G401.6 (cell line): ENCODE results near the gene AQP9.

ENCODE experiments used
- FAIRE-seq: peaks from 2 replicates; lab custom pipeline; 2012; peaks lifted over from hg19 to GRCh38; lab: Jason Lieb, UNC

The AQP9 gene

DNA sequence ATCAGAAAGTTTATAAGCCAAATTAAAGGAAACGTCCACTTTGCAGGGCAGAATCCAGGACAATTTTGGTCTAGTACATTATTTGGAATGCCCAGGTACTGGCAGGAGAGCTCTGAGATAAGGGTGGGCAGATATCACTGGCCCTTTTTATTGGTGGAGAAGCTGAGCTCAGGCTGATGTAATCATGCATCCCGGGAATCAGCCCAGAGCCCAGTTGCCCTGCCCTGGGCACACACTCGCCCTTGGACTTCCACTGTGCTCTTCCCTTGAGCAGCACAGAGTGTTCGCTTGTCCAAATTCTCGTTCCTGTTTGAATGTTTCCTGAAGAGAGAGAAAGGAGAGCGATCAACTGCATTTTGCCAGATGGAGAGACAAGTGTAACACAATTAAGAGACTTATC lies 3.7 kb downstream of the AQP9 start:
- no peak for FAIRE-seq

DNA sequence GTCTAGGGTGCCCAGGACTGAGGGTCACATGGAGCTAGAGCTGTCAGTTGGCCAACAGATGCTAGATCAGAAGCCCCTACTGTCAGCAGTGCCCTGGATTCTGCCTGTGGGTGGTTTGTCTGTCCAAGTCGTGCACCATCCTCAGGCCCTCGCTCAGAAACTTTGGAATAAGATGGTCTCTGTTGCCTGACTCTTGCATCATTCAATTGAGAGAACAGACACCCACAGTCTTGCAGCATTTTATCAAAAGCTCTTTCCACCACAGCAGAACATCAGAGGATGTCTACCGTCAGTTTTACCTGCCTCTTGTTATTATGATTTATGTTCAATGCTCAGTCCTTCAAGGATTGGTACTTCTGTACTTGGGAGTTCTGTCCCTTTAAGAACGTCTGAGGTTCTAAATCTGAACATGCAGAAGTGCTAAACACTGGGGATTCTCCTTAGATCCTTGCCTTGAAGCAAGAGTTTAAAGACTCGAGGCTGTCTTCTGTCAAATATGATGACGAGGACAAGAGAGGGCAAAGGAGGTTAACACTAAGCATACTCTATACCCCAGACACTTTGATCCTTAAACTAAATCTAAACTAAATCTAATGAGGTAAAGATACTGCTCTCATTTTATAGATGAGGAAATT lies 4.8 kb downstream of the AQP9 start:
- no peak for FAIRE-seq

DNA sequence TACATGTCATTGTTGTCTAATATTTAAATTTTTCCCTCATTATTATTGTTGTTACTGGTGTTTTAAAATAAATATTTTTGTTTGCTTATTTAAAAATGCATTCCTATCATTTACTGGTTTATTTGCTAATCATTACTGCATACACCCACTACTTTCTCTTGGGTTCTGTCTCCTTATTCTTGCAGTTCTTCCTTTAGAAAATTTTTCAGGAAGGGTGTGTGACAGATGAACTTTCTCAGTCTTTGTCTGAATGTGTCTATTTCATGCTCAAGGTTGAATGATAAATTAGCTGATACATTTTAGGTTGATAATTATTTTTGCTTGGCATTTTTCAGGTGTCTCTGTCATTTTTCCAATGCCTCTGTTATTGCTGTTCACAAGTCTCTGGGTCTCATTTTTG lies 7.4 kb downstream of the AQP9 start:
- FAIRE-seq, result no peak

- FAIRE-seq, result no peak
Measured at GRCh38 chr15:58146211-58146610, 8.0 kb downstream of the AQP9 start.

DNA sequence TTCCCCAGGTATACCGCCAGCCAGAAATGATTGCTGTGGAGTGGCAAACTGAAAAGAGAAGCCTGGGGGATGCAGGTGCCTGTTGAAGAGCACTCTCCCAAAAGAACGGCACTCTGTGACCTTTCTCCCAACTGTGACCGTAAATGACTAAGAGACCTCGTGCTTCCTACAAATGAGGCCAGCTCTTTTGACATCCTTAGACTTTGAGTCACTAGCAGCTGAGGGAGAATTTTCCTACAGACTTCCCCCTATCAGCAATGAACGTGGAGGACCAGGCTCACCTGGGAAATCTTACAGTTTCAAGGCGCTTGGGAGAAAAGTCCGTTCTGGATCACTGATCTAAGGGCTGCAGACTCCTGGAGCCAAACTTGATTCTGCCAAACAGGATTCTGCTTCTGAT lies 8.6 kb downstream of the AQP9 start:
- no peak for FAIRE-seq

DNA sequence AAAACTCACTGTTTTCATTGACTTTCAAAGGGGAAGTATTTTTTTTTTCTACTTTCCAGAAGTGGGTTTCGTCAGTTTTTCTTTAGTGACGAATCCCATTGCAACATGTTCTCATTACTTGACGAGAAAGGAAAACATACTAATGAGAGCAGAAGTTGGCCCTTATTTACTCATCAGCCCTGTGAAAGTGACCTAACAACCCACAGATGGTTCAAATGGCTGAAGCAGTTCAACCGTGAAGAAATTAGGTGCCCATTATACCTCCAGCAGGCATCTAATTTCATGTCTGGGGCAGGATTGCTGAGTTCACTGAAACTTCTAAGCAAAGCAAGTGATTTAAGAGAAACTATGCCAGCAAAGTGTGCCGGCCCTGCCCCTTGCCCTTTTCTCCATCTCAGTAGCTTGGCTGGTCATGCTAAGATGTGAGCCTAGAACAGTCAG lies 9.0 kb downstream of the AQP9 start:
- no peak for FAIRE-seq

- no peak for FAIRE-seq
Measured at GRCh38 chr15:58148120-58148519, 9.9 kb downstream of the AQP9 start.

DNA sequence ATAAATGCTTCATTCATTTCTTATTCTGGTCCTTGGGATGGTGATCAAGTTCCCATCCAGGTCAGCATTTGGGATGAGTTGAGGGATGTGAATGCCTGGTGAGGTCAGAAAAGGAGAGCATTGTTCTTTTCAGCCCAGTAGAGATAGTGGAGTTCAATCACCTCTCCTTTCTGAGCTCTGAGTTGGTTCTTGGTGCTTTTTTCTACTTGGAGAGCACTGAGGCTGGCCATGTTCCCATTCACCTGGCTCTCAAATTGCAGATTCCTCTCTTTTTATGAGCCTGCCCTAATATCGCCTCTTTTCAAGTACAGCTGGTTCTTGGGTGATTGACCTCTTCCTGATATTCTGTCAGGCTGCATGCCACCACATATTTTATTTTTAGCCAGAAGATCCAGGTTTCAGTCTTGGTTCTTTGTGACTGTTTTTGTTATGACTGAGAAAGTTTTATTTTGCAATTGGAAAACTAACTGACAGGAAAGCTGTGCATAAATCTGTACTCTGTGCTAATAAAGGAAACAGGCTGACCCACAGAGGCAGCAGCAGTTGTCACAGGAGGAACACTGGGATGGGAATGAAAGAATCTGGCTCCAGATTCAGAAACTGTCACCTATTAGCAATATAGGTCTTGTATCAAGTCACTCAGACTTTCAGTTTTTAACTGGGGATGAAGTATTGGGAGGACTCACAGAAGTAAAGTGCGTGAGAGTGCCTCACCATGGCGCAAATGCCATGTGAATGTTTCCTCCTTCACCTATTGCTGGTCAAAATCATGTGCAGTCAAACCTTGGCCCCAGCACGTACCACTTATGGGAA lies 10.7 kb downstream of the AQP9 start:
- FAIRE-seq, result no peak

- no peak for FAIRE-seq
Measured at GRCh38 chr15:58154769-58155168, 16.6 kb downstream of the AQP9 start.

DNA sequence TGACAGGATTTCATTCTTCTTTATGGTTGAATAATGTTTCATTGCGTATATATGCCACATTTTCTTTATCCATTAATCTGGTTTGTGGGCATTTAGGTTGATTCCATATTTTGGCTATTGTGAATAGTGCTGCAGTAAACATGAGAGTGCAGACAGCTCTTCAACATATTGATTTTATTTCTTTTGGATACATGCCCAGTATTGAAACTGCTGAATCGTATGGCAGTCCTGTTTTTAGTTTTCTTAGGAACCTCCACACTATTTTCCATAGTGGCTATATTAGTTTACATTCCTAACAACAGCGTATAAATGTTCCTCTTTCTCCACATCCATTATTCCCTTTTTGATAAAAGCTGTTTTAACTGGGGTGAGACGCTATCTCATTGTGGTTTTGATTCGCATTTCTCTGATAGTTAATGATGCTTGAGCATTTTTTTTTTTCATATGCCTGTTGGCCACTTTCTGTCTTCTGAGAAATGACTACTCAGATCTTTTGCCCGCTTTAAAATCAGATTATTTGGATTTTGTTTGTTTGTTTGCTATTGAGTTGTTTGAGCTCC lies 21.7 kb downstream of the AQP9 start:
- no peak for FAIRE-seq

DNA sequence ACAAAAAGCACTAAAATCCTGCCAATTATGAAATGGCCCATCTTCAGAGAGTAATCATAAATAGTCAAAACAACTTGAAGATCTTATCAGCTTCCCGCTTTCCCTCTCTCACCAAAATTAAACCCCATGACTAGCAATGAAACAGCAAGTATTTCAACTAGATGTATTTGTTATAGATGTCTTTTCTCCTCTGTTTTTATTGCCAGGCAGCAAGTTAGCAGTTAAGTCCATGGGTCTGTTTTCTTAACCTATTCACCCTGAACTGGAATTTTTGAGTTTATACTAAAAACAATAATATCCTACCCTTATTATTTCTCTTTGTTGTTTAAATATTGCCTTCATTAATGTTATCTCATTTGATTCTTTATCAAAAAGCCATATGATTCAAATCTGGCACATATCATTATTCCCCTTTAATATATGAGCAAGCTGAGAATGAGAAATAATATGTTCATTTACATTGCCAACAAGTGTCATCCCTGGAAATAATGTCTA lies 23.3 kb downstream of the AQP9 start:
- no peak for FAIRE-seq

DNA sequence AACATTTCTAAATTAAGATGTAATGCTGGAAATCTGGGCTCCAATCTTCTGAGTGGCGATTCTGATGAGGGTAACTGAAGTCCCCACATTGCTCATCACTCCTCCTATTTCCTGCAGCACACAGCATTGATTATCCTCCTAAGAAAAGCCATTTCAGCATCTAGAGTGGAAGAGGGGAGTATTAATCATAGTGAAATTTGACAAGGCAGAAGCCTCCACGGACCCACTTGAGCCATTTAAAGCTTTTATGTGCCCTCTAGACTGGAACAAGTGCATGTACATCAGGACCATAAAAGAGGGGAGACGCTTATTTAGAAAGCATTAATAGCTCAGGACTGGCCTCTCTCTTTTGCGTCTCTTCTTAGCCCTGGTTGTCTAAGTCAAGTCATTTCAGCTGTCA lies 25.8 kb downstream of the AQP9 start:
- no peak for FAIRE-seq

DNA sequence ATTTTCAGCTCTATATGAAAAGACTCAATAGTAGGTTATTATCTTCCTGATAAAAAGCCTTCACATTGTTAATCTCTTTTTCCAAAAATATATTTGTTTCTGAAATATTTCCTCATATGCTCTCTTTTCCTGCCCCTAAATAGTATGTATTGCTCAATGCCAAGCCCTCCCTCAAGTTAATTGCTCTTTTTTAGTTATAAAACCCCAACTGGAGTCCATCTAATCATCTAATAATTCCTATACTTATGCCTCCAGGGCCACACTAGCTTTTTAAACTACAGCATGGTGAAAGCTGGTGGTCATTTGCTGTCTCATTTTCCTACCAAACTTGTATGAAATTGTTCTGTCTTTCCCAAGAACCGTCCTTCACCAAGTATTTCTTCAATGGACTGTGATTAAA lies 26.7 kb downstream of the AQP9 start:
- no peak for FAIRE-seq

GRCh38 chr15:58165661-58166060 lies 27.5 kb downstream of the AQP9 start:
- FAIRE-seq, result no peak

DNA sequence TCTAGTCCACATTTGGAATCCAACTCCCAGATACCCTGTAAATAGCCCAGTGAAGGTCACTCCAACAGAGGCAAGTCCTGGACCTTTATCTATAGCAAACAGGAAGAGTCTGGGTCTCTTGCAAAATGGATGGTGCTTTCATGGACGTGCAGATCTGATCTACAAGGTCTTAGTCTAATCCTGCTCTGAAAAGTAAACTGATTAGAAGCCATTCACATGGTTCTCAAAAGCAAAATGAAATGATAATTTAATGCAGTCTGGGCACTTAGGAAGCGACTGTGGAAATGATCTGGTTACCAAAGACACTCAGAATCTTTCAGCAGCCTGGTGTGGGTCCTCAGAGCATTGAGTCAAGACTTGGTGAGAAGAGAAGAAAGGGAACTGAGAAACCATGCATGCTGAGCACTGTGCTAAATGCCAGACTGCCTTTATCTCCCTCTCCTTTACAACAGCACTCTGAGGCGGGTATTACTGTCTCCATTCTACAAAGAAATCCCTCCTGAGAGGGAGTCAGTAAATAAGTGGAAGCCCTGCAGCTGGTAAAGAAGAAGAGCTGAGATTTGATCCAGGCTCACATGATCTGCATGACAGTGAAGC lies 29.0 kb downstream of the AQP9 start:
- FAIRE-seq, result no peak

DNA sequence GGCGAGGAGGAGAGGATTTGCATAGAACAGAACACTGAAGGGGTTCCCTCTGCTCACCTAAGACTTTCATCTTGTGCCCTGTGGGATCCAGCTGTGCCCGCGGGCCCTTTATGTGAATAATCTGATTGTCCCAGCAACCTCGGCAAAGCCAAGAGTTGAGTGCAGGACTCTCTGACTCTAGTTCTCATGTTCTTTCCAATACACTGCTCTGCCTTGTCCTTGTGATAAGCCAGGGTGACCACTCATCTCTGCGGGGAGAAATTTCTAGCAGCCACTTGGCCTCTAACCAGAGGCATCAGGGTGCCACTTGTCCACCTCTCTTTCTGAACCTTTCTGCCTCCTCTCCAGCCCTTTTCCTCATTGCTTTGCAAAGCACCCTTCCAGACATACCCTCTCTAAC lies 31.8 kb downstream of the AQP9 start:
- no peak for FAIRE-seq

GRCh38 chr15:58171476-58172061 lies 33.4 kb downstream of the AQP9 start:
- FAIRE-seq, result no peak

GRCh38 chr15:58174709-58175108 lies 36.5 kb downstream of the AQP9 start:
- FAIRE-seq, result no peak

DNA sequence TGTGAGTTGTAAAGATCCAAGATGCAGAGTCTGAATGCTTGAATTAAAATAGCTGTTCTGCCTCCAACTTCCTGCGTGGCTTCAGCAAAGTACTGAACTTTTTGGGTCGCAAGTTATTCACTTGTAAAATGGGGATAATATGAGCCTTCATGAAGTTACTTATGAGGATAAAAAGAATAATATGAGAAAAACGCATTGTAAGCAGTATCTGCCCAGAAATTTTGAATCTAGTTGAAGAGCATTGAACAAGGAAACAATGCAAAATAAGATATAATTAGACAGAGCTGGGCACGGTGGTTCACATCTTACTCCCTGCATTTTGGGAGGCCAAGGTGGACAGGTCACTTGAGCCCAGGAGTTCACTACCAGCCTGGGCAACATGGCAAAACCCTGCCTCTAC lies 37.8 kb downstream of the AQP9 start:
- no peak for FAIRE-seq

GRCh38 chr15:58178668-58179067 lies 40.5 kb downstream of the AQP9 start:
- FAIRE-seq, result no peak

DNA sequence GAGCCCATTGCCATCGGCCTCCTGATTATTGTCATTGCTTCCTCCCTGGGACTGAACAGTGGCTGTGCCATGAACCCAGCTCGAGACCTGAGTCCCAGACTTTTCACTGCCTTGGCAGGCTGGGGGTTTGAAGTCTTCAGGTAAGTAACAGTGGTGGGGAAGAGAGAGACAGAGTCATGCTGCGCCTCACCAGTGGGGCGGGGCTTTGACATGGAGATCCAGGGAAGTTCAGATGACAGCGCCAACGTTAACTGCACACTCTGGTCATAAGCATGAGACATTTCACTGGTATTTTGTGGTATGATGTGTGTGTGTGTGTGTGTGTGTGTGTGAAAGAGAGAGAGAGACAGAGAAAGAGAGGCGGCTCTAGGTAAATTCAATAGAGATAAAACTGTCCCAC lies 41.0 kb downstream of the AQP9 start:
- FAIRE-seq, result no peak

GRCh38 chr15:58179741-58180381 lies 41.7 kb downstream of the AQP9 start:
- FAIRE-seq, result no peak
